NCI-H1436 (cell line): Measurements from ENCODE around the gene PARVA.

Experiments
- DNase-seq: peaks from one replicate; lab custom pipeline; 2025; lab: John Stamatoyannopoulos, UW

The PARVA gene

DNA sequence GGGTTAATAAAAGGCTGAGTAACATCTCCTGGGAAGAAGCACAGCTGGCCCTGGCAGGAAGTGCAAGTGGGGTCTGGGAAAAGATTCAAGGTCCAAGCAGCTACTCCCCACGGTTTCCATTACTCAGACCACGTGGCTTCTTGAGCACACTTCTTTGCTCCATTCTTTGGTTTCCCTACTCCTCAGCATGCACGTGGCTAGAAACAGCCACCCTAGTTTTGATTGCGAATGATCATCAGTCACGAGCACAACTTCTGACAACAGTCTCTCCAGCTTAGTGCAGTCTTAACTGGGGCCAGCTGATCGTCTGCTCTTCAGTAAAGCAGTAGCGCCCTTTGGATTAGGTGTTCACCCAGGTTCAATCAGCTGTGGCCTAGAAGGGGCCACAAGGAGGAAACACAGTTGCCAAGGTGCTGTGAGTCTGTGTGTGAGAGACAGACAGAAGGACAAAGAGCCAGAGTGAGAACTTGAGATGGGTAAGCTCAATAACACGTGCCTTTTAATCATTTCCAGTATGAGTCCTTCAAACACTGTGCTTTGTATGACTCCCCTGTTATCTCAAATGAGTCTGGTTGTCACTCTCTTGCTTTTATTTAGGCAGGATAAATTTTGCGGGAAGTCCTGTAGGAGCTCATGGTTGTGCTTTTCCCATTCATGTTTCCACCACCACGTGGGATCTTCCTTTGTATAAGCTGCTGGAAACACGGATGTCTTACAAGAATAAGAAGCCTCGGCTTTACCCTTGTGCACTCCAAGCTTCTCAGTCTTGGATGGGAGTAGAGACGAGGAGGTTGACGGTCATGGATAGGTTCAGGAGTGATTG is 901 bp upstream of the PARVA start:
- DNase-seq = no peak

DNA sequence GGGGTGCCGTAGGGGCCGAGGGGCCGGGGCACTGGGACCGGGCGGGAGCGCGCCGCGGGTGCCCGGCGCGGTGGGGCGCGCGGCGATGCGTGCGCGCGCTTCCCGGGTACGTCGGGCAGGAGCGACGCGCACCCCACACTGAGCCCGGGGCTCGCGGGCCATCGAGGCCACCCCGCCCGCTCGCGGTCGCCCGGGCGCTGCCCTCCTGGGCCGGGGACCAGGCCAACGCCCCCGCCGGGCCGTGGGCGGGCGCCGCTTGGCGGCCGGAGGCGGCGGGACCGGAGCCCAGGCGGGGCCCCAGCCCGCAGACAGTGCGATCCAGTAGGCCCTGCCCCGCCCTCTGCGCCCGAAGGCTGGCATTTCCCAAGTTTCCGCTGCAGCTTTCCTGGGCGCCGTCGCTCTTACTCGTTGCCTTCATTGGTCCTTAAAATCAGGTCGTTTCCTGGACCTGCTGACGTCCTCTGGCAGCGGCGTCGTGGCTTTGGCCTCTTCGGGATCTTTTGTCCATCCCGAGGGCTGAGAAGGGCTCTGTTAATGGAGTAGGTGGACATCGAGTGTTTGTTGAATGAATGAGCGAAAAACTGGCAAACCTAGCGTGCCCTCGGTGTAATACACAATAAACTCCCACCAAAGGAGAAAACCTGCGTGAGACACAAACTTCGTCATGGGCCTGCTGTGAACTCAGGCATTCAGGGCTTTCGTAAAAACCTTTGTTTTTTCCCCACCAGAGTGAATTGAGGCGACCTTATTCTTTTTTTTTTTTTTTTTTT is 638 bp downstream of the PARVA start:
- no peak for DNase-seq

DNA sequence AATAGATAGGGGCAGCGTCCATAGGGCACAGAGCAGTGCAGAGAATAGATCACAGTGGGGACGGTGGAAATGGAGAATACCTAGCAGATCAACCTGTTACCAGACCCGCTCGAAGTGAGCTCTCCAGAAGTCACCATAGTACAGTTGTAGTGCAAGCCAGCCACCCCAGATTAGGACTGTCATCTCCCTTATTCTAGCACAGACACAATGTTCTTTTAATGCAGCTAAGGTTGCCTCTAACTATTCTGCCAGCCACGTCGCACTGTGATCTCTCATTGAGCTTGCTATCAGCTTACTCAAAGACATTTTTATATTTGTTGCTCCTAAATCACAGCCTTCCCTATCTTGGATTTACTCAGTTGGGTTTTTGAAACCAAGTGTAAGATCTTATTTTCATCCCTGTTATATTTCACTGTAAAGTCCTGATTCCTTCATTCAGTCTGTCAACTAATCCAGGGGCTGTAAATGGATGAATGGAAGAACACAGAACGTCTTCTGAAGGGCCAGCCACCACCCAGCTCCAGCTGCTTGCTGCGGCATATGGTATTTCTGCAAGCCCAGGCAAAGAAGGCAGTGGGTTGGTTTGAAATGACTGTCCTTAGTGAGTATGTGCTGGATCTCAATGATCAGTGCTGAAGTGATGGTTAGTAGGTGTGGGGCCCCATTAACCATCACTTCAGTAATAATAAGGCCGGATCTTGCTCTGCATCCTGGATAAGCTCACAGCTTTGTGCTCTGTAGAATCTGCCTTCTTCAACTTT is 3.4 kb downstream of the PARVA start:
- no peak for DNase-seq

DNA sequence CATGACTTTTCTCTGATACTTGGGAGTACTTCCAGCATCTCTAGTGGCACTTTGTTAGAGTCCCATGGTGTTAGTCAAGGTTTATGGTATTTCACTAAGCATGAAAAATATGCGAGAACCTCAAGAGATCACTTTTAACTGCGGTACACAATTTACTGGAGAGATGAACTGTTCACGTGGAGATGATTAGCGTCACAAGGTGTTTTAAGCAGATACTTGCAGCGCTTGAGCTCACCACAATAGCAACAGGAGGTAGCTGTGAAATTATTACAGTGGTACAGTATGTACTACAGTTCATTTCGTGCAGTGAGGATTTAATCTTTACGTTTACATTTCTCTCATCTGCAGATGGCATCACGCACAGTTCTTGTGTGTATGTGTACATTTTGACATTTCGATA is 4.5 kb downstream of the PARVA start:
- DNase-seq = no peak

DNA sequence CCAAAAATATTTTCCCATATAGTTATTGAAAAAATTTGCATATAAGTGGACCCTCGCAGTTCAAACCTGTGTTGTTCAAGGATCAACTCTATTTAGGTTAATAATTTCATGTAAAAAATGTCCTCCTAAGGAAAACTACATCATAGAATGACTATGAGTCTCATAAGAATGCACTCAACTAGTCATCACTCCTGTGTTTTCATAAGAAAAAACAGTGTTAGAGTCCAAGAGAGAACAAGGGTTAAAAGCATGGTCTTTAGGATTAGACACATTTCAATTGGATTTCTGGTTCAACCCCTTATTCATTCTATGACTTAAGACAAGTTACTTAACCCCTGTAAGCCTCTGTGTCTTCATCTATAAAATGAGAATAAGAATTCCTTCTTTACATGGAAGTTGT is 5.1 kb downstream of the PARVA start:
- DNase-seq = no peak

DNA sequence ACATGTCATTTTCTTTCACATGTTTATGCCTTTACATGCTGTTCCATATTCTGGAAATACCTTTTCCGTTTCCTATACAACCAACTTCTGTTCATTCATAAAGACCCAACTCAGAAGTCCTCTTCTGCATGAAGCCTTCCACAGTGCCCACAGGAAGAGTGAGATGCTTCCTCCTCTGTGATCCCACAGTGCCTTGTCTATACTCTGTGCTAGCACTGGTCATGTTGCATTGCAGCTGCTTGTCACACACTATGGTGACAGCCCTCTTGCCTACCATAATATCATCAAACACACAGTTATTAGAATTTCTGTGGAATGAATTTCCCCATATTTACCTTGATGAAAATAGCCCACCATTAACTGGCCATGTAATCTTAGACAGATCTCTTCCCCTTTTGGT is 8.9 kb downstream of the PARVA start:
- DNase-seq = no peak

DNA sequence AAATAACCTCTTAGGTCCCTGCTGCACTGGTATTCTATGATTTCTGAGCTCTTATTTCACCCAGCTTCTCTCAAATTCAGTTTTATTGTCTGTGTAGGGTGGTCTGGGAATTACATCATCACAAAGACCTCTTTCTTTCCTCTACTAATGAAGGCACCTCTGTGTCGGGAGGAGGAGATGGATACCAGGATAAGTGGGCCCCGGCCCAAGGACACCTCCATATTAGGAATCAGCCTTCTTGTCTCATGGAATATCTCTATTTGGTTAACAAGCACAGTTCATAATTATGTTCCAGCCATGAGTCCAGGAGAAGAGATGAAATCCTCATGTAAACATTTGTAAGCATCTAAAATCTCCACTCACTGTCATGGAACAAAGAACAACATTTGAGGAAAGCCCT is 9.4 kb downstream of the PARVA start:
- no peak for DNase-seq

DNA sequence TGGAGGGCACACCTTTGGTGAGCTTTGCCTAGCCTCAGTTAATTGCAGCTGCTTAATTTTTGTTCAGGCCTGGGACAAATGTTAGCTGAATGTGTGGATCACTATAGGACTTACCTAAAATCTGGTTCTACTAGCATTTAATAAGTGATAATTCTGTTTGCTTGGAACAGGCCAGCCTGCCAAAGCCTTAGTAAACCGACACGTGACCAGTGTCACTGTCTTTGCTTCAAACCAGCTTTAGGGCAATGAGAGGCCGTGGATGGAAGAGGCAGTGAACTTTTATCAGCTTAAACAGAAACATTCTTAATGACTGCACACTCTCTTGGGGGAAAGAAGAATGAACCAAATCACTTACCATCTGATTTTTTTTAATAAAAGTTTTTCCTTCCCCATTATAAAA is 10.8 kb downstream of the PARVA start:
- DNase-seq = no peak

DNA sequence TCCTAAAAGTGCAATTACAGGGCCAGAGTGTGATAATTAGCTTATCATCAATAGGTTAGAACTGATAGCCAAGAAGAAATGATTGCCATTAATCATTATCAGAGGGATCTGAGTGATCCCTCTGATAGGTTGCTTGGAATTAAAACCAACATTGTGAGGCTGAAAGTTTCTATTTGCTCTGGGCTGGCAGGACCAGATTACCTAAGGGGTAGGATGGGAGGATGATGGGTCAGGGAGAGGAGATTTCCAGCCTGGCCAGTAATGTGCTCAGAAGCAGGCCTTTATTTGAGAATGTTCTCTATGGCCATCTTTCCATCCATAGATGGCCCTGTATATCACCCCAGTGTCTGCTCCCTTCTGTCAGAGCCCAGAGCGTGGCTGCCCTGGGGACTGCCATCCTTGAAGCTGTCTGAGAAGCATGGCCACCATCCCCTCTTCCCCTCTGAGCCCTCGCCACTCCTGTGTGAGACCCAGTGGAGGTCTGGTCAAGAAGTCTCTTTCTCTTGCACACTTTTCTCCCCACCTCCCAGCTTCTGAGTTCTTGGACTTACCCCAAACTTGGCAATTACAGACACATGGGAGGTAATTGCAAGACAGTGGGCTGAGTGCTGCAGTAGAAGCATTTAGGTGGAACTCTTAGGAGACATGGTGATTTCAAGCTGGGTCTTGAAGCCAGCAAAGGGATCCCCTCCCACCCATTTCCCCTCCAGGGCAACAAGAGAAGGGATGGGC is 11.7 kb downstream of the PARVA start:
- DNase-seq = no peak

DNA sequence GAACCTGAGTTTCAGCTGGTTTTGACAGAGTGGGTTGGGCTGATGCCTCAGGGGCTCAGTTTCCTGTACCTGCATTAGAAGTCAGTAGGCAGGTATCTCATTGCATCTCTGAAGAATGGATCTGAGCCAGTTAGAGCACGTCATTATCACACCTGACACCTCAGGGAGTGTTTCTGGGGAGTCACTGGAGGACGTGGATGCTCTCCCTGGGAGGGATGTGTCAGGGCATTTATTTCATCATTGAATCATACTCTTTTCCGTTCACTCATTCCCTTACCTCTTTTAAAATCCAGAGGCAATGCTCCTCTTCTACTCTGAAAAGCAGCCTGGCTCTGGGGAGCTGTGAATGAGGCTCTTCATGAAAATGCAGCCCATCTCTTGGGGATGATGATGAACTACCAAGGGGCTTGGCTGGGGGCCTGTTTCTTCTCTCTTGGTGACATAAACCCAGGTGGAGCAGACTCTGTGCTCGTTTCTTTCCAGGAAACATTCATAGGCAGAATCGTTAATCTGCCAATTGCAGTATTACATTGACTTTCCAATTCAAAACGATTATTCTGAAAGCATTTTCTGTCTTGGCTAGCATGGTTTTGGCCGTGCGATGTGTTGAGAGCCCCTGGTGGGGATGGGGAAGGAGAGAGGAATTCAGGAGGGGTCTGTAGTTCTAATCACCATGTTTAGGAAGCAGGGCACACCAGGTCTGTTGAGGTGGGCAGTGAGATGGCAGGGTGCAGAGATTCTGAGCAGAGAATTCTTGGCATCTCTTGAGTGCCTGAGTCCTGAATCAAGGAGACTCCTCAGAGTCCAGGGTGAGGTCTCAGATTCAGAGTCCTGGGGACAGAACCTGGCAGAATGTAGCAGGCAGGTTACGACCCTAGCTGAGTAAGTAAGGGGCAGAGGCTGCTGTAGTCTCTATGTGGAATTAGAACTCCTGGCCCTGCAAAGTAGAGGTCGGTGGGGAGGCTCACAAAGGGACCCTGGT is 12.6 kb downstream of the PARVA start:
- DNase-seq = no peak

DNA sequence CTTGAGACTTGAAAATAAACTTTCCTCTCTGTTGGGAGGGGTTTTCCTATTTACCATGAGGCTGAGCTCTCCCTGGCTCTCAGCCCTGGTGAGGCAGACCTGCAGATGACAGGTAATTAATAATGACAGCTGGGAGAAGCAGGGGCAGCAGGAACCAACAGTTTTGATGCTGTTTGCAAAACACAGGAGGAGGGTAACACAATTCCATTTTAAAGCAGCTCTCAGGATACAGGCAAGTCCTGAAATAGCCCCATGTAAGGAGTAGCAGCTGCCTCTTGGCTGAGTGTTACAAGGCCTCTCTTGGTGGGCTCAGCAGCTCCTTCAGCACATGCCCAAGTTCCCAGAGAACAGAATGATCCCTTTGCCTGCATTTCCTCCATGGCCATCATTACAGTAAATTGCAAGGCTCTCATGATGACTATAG is 13.3 kb downstream of the PARVA start:
- DNase-seq = no peak

DNA sequence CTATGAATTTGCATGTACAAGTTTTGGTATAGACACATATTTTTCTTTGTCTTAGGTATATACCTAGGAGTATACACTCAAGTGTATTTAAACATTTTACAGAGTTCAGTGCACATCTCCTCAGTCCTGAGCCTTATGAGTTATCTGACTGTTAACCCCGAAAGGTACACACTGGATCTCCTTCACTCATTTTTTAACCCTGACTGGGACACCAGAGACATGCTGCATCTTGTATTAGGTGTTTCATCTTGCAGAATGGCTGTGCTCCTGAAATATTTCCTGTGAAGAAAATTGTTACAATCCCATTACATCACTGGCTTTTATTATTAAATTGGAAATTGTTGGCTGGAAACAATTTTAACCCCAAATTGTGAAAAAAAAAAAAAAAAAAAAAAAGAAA is 15.3 kb downstream of the PARVA start:
- no peak for DNase-seq

DNA sequence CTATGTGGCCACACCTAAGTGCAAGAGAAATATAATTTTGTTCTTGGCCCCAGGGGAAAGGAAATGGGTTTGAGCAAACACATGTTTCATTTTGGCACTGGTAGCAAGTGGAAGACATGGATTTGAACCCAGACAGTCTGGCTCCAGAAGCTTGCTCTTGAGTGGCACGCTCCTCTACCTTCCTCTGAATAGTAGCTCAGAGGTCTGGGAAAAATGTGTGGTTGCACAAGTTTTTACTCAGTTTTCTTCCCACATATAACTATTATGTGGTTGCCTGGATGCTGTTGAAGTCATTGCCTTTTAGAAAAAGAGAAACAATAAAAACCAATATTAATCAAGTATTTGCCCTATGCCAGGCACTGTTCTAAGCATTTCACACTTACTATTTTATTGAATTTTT is 16.3 kb downstream of the PARVA start:
- no peak for DNase-seq

DNA sequence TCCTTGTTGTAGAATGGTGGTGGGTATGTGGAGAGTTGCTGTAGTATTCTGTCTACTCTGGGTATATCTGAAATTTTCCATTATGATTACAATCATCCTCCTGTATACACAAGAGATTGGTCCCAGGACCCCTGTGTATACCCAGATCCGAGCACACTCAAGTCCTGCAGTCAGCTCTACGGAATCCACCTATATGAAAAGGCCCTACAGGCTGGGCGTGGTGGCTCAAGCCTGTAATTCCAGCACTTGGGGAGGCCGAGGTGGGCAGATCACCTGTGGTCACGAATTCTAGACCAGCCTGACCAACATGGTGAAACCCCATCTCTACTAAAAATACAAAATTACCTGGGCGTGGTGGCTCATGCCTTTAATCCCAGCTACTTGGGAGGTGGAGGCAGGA is 17.2 kb downstream of the PARVA start:
- DNase-seq = no peak

DNA sequence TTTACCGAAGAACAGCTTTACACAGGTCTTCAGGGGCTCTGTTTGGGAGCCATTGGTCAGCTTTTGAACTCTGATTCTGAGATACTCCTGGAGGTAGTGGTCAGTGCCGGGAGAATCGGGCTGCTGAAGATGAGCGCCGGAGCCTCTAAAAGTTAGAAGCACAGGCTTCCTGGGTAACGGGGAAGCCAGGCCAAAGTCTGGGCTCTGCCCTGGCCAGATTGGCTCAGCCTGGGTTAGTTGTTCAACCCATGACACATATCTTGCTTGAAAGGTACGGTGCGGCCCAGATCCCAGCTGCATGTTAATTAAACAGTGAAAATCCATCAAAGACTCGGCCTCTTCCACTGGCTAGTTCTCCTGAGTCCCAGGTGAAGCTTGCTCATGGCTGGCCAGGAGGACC is 18.0 kb downstream of the PARVA start:
- no peak for DNase-seq

DNA sequence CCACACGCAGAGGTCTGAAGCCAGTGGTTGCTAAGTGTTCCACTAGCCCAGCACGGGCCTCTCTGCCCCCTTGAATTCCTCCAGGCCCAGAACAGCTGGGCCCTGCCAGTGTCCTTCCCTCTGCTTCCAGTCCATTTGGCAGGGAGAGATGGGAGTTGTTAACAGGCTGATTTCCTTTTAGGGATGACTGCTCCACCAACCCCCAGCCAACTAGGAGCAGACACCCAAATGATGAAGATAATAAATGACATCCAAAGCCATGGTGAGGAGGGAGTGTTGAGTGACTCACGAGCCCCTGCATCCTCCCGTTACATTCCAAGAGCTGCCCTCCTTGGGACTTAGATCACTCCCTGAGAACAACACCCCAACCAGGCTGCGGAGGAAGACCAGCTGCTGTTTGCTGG is 20.6 kb downstream of the PARVA start:
- no peak for DNase-seq

DNA sequence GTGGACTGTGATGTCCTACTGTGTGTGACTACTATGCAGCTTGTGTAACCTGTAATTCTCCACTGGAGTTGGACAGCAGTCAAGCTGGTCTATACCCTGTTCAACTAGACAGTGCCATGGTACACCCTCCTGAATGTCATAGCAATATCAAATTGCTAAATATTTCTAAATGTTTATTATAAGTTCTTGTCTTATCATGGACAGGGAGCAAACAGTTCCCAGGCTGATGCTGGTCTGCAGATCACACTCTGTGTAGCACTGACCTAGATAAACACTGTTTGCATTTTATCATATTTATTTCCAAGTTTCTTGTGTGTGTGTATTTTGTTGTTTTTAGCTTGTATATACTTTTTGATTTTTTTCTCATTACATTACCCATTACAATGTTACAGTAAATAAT is 22.0 kb downstream of the PARVA start:
- no peak for DNase-seq

DNA sequence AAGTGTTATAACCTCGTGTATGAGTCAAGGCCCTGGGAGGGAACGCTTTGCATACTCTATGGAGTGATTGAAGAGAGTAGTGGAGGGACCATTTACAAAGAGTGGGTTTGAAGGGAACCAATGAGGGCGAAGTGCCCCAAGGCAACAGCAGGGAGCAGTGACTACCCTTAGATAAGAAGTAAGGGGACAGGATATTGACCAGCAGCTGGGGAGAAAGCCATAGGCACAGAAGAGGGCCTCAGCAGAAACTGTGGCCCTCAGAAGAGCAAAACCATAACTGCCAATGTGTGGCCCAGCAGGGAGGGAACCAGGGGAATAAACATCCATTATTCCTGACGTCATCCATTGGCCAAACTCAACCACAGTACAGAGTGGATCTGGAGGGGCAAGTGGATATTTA is 24.7 kb downstream of the PARVA start:
- no peak for DNase-seq

DNA sequence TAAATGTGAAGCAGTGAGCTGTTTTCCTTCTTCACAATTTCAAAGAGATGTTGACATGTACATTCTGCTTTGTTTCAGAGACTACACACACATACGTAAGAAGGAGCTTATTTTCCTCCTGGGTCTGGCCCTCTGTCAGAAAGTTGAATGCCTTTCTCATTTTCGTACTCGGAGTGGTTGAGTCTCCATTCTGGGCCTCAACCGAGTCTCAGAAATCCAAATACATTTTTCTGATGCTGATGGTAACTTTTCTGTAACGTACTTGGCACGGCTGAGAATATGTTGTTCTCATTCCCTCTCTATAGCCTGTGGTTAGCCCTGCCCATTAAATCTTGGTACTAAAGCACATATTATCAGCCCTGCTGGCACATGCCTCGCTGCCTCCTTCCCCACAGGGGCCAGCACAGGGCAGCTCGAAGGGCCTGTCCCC is 25.3 kb downstream of the PARVA start:
- no peak for DNase-seq

DNA sequence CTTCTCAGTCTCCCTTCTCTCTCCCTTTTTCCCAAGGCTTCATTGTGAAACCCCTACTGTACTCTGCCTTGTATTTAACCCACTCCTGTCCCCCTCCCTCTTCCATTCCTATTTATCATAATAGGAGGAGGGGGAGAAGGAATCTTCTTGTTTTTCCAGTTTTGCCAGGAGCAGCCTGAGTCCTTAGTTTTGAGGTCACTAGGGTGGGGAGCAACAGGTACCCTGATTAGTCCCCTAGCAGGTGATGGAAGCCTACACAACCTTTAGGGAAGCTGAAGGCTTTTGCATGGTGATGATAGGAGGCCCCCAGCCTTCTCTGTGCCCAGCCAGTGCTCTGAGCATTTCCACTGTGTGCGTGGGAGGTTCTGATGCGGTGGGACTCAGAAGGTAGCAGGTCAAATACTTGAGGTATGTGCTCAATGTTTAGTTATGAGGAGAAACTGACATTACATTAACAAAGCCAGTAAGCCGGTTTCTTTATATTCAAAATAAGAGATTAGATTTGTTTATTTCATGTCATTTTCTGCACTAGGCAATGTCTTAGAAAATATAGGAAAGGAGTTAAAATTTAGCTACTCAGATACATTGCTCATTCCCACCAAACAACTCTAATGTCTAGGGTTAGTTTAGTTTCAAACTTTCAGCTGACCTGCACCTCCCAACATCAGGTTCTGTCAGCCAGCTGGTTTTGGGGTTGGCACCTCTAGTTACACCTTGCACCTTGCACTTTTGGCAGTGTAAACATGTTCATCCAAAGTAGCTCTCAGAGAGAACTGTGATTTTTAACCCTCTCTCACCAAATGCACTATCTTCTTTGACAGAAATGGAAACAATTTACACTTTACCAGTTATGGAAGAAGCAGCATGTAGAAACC is 26.0 kb downstream of the PARVA start:
- DNase-seq = no peak
